SKM-1 treated with dmso at 0.1 percent for 144 hours (cell line): ENCODE measurements around the gene WNK1.

ENCODE experiments used
- DNase-seq: peaks from one replicate; lab custom pipeline; 2025; ENCODE audit not compliant: unreplicated experiment; lab: John Stamatoyannopoulos, UW

The WNK1 gene

DNA sequence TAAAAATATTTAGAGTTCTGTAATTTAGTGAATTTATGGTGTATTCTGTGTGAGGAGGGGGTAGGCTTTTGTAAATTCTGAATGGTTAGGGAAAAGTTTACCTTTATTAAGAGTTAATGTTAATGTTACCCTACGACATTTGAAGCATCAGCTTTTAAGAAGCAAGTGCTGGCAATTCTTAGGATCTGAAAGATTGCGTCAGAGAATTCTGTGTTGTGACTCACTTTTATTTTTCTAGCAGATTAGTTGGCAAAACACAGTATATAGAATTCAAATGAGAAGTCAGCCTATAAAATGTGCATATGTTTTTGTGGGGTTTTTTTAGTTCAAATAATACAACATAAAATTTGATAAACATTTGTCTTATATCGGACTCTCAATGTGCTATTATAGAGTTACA, 99.5 kb downstream of the WNK1 start:
- no peak for DNase-seq

DNA sequence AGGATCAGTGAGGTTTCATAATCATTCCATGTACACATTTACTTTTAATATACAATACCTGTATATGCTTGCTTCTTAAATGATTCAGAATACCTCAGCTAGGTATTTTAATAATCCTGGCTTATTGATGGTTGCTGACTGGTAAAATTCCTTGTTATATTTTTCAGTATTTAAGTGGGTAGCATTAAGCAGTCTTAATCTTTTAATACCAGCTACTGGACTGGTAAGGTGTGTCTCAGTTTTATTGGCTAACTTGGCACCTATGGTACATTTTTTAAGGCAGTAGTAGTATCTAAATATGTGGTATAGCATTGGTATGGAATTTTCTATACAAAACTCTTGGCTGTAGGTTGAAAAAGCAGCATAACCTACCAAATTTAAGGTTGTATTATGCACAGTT, 100.5 kb downstream of the WNK1 start:
- no peak for DNase-seq

DNA sequence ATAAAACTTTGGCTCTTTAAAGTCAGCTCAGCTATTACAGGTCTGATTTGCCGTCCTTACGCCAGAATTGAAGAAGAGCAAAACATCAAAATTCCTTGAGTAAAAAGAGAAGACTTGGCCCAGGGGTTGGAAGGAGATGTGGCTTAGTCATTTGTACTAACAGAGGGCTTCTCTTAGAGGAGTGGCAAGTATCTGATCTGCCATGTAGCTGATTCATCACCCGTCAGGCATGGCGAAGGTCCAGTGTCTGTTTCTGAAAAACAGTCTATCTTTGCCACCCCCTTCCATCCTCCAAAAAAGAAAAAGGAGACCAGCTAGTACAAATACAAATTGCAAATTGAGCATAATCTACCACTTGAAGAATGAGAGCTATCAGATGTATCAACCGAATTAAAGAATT, 105.2 kb downstream of the WNK1 start:
- DNase-seq: no peak

DNA sequence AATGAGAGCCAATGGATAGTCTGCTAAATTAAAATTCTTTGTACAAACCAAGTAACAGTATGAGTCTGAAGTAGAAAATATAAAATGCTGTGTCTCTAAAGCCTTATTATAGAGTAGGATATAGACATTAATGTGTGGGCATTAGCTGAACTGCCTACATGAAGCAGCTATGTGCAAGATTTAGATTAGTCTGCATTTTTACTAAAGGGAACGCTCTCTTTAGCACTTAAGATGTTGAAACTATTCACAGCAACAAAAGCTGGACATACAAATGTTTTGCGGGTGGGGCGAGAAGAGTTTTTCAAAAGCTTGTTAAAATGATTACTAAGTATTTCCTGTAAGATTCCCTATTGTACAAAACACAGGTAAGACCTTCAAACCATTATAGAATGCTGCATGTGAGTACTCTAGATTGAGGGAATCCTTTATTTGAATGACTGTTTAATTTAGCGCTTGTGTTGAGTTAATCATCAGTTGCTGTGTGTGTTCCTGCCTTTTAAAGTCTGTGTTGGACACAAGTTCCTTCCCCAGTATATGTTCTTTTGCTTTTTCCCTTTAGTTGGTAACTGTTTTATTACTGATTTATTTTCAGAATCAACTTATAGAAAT, 110.0 kb downstream of the WNK1 start:
- DNase-seq: no peak

DNA sequence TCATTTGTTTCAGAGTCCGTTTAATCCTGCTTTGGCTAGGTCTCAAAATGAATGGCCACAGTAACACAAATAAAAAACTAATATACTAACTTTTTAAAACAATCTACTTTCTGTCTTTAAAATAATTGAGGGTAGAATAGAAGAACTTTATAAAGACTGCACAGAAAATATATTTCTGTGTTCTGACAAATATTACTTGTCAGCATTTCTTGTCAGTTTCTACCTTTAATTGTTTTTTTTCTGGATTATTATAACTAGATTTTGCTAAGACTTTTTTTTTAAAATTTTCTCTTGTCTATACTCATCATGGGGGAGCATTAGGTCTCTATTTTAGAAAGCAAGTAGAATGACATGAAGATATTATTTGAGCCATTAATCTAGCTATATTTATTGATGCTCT, 110.9 kb downstream of the WNK1 start:
- DNase-seq: no peak

DNA sequence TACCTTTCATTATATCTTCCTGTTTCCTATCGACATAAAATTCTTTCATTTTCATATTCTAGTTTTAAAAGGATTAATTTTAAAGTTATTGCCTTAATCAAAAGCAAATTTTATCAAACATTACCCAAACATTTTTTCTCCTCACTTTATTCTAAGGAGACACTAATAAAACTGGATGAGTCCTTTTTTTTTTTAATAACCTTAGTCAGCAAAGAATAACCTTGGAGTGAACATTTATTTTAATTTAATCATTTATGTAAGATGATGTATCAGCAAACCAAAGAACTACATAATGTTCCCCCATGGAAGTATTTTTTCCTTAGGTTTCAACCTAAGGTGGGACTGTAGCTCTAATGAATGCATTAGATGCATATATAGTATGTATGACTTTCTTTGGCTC, 113.2 kb downstream of the WNK1 start:
- no peak for DNase-seq

DNA sequence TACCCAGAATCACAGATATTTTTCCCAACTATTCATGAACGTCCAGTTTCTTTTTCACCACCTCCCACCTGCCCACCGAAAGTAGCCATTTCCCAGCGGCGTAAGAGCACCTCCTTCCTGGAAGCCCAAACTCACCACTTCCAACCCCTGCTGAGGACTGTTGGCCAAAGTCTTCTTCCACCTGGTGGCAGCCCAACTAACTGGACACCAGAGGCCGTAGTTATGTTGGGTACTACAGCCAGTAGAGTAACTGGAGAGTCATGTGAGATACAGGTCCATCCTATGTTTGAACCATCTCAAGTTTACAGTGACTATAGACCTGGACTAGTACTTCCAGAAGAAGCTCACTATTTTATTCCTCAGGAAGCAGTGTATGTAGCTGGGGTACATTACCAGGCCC, 115.5 kb downstream of the WNK1 start:
- no peak for DNase-seq

DNA sequence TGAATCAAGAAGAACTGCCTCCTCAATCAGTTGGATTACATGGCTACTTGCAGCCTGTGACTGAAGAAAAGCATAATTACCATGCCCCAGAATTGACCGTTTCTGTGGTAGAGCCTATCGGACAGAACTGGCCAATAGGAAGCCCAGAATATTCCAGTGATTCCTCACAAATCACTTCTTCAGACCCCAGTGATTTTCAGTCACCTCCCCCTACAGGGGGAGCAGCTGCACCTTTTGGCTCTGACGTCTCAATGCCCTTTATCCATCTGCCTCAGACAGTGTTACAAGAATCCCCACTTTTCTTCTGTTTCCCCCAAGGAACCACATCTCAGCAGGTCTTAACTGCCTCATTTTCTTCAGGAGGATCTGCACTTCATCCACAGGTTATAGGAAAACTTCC, 116.3 kb downstream of the WNK1 start:
- DNase-seq: no peak

DNA sequence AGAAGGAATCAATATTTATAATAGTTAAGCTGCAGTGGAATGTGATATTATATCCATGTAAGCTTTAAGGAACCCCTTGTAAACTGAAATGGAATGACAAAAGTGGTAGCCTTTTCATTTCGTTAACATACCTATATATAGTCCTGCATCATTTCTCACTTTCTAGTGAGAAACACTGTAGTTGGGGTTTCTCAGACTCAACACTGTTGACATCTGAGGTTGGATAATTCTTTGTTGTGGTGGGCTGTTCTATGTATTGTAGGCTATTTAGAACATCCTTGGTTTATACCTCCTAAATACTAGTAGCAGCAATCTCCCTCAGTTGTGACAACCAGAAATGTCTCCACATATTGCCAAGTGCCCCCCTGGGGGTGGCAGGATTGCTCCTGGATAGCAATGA, 118.0 kb downstream of the WNK1 start:
- DNase-seq: no peak

DNA sequence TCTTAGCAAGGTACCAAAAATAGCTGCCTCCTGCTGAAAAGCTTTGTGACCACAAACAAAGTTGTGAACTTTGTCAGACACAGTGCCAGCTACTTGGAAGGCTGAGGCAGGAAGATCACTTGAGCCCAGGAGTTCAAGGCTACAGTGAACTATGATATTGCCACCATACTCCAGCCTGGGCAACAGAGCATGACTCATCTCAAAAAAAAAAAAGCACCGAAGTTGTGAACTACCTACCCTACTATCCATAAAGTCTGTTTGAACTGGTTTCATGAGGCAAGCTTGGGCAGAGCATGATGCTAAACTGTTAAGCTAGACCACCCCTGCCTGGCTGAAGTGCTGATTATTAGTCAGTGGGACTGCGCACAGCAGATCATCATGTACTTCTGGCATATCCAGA, 121.6 kb downstream of the WNK1 start:
- DNase-seq: no peak

DNA sequence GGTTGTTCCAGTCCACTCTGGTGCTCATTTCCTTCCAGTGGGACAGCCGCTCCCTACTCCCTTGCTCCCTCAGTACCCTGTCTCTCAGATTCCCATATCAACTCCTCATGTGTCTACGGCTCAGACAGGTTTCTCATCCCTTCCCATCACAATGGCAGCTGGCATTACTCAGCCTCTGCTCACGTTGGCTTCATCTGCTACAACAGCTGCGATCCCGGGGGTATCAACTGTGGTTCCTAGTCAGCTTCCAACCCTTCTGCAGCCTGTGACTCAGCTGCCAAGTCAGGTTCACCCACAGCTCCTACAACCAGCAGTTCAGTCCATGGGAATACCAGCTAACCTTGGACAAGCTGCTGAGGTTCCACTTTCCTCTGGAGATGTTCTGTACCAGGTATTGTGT, 127.3 kb downstream of the WNK1 start:
- no peak for DNase-seq

DNA sequence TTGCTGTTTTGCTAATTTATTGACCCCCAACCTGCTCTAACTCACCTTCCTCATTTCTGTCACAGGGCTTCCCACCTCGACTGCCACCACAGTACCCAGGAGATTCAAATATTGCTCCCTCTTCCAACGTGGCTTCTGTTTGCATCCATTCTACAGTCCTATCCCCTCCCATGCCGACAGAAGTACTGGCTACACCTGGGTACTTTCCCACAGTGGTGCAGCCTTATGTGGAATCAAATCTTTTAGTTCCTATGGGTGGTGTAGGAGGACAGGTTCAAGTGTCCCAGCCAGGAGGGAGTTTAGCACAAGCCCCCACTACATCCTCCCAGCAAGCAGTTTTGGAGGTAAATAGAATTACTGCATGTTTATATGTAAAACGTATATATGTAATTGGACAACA, 128.3 kb downstream of the WNK1 start:
- no peak for DNase-seq

DNA sequence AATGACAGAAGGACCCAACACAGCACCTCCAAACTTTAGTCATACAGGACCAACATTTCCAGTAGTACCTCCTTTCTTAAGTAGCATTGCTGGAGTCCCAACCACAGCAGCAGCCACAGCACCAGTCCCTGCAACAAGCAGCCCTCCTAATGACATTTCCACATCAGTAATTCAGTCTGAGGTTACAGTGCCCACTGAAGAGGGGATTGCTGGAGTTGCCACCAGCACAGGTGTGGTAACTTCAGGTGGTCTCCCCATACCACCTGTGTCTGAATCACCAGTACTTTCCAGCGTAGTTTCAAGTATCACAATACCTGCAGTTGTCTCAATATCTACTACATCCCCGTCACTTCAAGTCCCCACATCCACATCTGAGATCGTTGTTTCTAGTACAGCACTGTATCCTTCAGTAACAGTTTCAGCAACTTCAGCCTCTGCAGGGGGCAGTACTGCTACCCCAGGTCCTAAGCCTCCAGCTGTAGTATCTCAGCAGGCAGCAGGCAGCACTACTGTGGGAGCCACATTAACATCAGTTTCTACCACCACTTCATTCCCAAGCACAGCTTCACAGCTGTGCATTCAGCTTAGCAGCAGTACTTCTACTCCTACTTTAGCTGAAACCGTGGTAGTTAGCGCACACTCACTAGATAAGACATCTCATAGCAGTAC, 132.5 kb downstream of the WNK1 start:
- no peak for DNase-seq

DNA sequence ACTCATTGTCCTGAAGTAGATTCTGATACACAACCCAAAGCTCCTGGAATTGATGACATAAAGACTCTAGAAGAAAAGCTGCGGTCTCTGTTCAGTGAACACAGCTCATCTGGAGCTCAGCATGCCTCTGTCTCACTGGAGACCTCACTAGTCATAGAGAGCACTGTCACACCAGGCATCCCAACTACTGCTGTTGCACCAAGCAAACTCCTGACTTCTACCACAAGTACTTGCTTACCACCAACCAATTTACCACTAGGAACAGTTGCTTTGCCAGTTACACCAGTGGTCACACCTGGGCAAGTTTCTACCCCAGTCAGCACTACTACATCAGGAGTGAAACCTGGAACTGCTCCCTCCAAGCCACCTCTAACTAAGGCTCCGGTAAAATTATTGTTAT, 133.3 kb downstream of the WNK1 start:
- no peak for DNase-seq

DNA sequence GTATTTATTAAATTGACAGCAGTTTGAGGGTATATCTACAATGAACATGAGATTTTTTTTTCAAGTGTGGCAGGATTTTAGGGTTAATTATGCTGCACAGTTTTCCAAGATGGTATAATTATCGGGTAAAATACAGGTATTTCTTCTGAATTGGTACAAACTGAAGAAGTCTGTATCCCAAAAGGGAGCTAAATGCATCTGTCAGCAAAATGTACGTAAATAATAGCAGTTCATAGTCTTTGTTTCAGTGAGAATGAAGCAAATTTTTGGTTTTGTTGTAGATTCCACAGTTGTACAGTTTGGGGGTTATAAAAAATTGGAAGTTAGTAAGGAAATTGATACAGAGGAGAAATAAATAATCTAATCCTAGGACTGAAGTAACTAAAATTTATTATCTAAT, 133.8 kb downstream of the WNK1 start:
- no peak for DNase-seq

DNA sequence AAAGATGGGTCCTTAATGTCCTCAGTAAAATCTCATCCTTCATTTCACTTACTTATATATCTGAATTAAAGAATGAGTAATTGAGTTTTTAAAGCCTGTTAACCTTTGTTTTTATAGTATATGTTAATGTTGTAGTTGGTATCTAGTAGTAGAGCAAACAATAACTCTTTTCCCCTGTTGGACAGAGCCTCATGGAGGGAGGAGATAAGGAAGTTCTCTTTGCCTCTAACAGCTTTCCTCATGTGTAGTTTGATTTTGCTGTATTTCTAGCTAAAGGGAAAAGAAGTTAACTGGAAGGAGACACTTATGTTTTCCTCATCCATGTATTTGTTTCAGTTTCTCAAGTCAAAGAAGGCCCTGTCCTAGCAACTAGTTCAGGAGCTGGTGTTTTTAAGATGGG, 141.8 kb downstream of the WNK1 start:
- no peak for DNase-seq

DNA sequence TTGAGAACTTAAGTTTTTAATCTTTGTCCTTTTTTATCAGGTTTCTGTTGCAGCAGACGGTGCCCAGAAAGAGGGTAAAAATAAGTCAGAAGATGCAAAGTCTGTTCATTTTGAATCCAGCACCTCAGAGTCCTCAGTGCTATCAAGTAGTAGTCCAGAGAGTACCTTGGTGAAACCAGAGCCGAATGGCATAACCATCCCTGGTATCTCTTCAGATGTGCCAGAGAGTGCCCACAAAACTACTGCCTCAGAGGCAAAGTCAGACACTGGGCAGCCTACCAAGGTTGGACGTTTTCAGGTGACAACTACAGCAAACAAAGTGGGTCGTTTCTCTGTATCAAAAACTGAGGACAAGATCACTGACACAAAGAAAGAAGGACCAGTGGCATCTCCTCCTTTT, 143.7 kb downstream of the WNK1 start:
- no peak for DNase-seq

DNA sequence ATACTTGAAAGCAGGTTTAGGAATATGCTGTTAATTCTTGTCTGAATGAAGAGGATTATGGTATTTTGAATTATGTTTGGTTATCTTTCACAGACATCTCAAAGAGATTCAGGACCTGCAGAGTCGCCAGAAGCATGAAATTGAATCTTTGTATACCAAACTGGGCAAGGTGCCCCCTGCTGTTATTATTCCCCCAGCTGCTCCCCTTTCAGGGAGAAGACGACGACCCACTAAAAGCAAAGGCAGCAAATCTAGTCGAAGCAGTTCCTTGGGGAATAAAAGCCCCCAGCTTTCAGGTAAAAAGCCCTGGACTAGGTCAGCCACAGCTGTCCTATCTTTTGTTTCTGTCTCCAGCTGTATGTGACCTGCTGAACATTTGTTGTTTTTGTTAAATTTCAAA, 145.0 kb downstream of the WNK1 start:
- no peak for DNase-seq

DNA sequence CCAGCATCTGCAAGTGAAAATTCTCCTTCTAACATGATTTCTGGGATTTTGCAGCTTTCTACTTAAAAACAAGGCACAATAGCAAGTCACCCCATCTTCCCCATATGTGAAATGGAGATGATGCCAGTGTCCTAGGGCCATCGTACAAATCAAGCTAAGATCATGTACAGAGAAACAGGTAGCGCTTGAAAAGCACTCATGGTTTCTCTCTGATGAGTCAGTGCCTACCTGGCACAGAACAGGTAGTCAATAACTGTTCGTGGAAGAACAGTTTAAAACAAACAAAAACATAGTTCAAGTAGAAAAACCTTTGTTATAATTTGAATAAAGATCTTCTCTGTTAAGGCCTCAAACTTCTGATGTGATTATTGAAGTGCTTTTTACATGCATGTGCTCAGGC, 150.2 kb downstream of the WNK1 start:
- DNase-seq: no peak

DNA sequence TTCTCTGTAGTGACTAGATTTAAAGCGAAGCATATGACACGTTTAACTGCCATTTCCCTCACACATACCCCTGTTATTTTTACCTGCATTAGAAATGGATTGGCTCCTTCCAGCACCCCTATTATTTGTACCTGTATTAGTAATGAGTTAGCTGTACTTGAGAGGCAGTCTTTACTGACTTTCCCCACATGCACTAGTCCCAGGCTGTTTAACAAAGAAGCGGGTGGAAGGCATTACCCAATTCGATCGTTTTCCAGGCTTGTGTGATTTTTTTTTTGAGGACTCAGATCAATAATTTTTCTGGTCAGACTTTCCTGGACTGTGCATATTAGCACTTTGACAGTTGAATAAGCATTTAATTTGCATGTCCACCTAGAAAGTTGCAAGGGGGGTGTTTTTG, 150.7 kb downstream of the WNK1 start:
- no peak for DNase-seq

DNA sequence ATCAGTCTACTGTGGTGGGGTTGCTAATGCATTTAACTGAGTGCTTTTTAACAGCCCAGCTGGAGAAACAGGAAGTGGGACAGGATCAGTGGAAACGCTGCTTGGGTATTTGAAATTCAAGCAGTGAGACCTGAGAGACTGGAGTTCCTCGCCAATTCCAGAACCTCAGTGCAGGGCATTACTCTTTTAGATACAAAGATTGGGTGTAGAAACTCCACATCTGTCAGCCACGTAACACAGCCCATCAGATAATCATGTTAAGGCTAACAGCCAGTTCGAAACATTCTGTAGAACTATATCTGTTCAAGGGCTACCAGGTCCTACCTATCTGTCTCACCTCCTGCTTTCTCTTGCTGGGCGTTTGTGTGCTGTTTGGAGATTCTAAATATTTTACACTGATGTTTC, 151.6 kb downstream of the WNK1 start:
- DNase-seq: no peak

DNA sequence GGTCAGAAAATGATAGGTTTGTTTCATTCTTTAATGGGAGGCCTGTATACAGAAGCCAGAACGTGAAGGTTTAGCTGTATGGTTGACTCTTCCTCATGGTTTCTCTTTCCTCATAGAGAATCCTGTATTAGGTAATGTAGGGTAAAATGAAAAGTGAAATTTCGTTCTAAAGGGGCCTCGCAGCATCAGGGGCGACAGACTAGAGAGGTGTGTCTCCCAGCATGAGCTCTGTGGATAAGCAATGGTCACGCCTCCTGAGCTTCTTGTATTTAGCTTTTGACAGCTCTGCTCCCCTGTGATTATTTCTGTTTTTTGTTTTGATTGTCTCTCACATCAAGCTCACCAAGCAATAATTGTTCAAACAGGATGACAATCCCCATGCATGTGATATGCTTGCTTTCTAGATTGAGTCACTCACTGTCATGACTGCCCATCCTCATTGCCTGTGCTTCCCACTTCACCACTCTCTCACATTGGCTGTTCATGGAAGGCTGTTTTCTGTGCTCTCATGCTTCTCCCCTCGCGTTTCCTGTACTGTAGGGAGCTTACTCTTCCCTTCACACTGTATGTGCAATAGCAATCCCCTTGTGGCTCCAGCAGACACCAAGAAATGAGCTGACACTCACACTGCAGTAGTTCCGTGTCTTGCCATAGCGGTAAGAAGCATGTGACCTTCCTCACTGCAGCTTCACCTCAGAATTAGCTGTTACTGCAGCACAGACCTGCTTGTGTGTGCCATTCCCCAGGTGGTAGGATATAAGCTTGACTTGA, 153.1 kb downstream of the WNK1 start:
- no peak for DNase-seq
